ENCODE measurements around the gene COX7A2L.
A peak's percentile ranks its signal among the peaks of the same experiment; 100 is the strongest.
"Not testable (repeated sequence)": the region's sequence is repeated elsewhere in the genome, so short reads cannot be mapped to it uniquely, and the experiment has no call there.

COX7A2L gene, protein sequence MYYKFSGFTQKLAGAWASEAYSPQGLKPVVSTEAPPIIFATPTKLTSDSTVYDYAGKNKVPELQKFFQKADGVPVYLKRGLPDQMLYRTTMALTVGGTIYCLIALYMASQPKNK

DNA sequence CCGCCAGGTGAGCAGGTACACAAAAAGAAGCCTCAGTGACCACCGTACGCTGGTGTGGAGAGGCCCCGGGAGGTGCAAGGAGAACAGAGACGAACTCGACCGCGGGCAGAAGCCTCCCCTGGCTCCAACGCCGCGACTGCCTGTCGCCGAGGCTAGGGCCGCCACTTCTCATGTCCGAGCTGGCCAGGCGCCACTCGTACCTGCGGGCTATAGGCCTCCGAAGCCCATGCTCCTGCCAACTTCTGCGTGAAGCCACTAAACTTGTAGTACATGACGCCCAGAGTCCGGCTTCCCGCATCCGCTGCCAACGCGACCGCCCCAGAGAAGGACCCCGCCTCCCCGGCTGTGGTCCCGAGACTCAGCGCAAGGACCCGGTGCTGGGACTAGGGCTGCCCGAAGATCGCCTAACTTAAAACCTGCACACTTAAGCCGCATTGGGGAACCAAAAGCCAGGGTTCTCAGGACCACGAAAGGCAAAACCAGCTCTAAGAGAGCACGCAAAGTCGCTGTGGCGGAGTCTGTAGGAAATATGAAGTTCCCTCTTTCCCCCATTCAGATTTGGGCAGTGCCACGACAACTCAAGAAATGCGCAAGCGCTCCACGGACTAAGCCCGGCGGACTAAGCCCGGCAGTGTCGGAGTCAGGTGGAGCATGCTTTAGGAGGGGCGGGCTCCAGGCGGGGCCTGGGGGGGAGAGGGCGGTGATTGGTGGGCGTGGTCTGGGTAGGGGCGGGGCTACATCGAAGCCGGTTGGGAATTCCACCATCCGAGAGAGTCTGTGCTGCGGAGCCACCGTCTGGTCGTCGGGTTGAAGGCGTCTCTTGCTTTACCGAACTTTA, at the start of gene COX7A2L:
COX7A2L (minus strand) TSS at position 328 of the 838 bp plus-strand sequence; CDS start at position 272, 56 bp downstream.
- no peaks in the 10 kb centered on the region for H3K9me3 ChIP-seq (ENCODE audit: control insufficient read depth, low read length)
- H3K4me3 ChIP-seq (ENCODE audit: low read length) = peak within 1 kb of the TSS; percentile 95
- H3K4me1 ChIP-seq (ENCODE audit: control insufficient read depth, insufficient read depth, low read length) = peaks cover 11% of the 10 kb centered on the region
- H3K9ac ChIP-seq (ENCODE audit: low read length) = peak within 1 kb of the TSS; percentile 96
- H3K36me3 ChIP-seq (ENCODE audit: control insufficient read depth, insufficient read depth, low read length) = no peaks in the 10 kb centered on the region
- no peaks in the 10 kb centered on the region for H3K27me3 ChIP-seq (ENCODE audit: control insufficient read depth, insufficient read depth, low read length)

DNA sequence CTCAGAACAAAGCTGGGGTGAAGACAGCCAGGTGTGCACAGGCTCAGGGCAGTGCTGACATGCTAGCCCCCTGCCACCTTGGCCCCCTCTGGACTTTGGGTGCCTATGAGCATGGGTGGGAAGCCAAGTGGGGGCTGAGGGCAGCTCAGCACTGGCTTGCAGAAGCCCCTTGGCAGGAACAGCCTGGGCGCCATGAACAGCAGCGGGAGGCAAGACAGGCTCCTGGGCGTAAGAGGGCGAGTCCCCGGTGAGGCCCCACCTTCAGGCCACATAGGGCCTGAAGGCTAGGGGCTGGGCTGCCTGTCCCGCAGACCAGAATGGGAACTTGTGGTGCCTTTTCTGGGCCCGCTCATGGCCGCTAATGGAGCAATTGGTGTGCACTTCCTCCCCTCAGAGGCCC, 47.0 kb upstream of the COX7A2L start:
- no peaks in the 10 kb centered on the region for H3K4me1 ChIP-seq (ENCODE audit: control insufficient read depth, insufficient read depth, low read length)
- H3K9ac ChIP-seq (ENCODE audit: low read length) = no peak overlapping the region
- H3K27me3 ChIP-seq (ENCODE audit: control insufficient read depth, insufficient read depth, low read length) = peaks cover 2% of the 10 kb centered on the region
- H3K36me3 ChIP-seq (ENCODE audit: control insufficient read depth, insufficient read depth, low read length) = no peaks in the 10 kb centered on the region
- H3K4me3 ChIP-seq (ENCODE audit: low read length) = no peak overlapping the region
- no peaks in the 10 kb centered on the region for H3K9me3 ChIP-seq (ENCODE audit: control insufficient read depth, low read length)

DNA sequence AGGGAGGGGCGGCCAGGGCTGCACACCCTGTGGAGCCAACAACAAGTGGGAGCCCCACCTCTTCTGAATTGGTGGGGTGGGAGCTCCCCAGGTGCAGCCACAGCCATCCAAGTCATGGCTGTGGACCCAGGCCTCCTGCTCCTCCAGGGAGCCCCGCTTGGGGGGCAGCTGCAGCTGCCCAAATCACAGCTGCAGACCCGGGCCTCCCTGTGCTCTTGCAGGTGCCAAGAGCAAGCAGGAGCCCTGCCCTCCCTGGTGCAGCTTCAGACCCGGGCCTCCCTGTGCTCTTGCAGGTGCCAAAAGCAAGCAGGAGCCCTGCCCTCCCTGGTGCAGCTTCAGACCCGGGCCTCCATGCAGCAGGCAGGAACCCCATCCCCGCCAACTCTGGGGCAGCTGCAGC, 46.5 kb upstream of the COX7A2L start:
- Histone ChIP-seq H3K4me1 (ENCODE audit: control insufficient read depth, insufficient read depth, low read length) (no peaks in the 10 kb centered on the region), H3K9ac (ENCODE audit: low read length) (no peak overlapping the region), H3K9me3 (ENCODE audit: control insufficient read depth, low read length) (no peaks in the 10 kb centered on the region), H3K36me3 (ENCODE audit: control insufficient read depth, insufficient read depth, low read length) (no peaks in the 10 kb centered on the region), H3K4me3 (ENCODE audit: low read length) (no peak overlapping the region), H3K27me3 (ENCODE audit: control insufficient read depth, insufficient read depth, low read length) (peaks cover 2% of the 10 kb centered on the region)

DNA sequence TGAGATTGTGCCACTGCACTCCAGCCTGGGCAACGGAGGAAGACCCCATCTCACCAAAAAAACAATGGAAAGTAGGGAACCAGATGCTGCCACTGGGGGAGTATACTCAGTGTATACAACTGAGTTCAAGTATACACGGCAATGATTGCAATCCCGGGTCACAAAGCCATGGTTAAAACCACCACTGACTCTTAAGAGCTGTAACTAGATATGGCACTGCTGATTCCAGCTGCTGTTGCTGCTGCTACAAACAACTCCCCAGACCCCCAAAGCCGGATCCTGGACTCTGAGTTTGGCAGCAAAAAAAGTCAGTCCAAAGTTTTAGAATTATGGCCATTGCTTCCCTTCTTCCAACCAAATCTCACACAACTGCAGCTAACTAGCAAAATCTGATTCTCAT, 43.7 kb upstream of the COX7A2L start:
- no peaks in the 10 kb centered on the region for H3K36me3 ChIP-seq (ENCODE audit: control insufficient read depth, insufficient read depth, low read length)
- no peak overlapping the region for H3K9ac ChIP-seq (ENCODE audit: low read length)
- H3K27me3 ChIP-seq (ENCODE audit: control insufficient read depth, insufficient read depth, low read length) = peaks cover 6% of the 10 kb centered on the region
- H3K9me3 ChIP-seq (ENCODE audit: control insufficient read depth, low read length) = no peaks in the 10 kb centered on the region
- H3K4me1 ChIP-seq (ENCODE audit: control insufficient read depth, insufficient read depth, low read length) = no peaks in the 10 kb centered on the region
- H3K4me3 ChIP-seq (ENCODE audit: low read length) = no peak overlapping the region

DNA sequence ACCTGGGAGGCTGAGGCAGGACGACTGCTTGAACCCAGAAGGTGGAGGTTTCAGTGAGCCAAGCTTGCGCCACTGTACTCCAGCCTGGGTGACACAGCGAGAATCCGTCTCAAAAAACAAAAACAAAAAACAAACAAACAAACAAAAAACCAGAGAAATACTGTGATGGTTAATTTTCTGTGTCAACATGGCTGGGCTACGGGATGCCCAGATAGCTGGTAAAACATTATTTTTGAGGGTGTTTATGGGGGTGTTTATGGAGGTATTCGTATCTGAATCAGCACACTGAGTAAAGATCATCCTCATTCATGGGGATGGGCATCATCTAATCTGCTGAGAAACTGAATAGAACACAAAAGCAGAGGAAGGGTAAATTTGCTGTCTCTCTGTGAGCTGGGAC, 40.8 kb upstream of the COX7A2L start:
- Histone ChIP-seq H3K4me1 (ENCODE audit: control insufficient read depth, insufficient read depth, low read length) (no peaks in the 10 kb centered on the region), H3K9me3 (ENCODE audit: control insufficient read depth, low read length) (no peaks in the 10 kb centered on the region), H3K4me3 (ENCODE audit: low read length) (no peak overlapping the region), H3K9ac (ENCODE audit: low read length) (no peak overlapping the region), H3K36me3 (ENCODE audit: control insufficient read depth, insufficient read depth, low read length) (no peaks in the 10 kb centered on the region), H3K27me3 (ENCODE audit: control insufficient read depth, insufficient read depth, low read length) (peaks cover 5% of the 10 kb centered on the region)

DNA sequence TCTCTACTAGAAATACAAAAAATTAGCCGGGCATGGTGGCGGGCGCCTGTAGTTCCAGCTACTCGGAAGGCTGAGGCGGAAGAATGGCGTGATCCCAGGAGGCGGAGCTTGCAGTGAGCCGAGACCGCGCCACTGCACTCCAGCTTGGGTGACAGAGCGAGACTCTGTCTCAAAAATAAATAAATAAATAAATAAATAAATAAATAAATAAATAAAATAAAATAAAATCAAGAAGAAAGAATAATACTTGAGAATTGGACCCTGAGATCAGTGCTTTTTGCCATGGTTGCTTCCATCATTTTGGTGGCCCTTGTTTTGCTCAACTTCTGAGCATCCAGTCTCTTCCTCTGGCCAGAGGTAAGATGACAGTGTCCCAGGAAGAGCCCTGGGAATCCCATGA, 37.0 kb upstream of the COX7A2L start:
- not testable (repeated sequence) for H3K27me3 ChIP-seq (ENCODE audit: control insufficient read depth, insufficient read depth, low read length); H3K9me3 ChIP-seq (ENCODE audit: control insufficient read depth, low read length); H3K4me1 ChIP-seq (ENCODE audit: control insufficient read depth, insufficient read depth, low read length); H3K4me3 ChIP-seq (ENCODE audit: low read length); H3K9ac ChIP-seq (ENCODE audit: low read length); H3K36me3 ChIP-seq (ENCODE audit: control insufficient read depth, insufficient read depth, low read length)

DNA sequence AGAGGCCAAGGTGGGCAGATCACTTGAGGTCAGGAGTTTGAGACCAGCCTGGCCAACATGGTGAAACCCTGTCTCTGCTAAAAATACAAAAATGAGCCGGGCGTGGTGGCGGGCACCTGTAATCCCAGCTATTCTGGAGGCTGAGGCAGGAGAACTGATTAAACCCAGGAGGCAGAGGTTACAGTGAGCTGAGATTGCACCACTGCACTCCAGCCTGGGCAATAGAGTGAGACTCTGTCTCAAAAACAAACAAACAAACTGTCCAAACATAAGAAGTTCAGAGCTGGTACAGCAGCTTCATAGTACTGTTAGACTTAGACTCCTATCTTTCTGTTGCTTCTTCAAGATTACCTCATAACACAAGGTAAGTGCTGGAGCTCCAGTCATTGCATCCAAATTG, 32.3 kb upstream of the COX7A2L start:
- H3K36me3 ChIP-seq (ENCODE audit: control insufficient read depth, insufficient read depth, low read length); H3K27me3 ChIP-seq (ENCODE audit: control insufficient read depth, insufficient read depth, low read length); H3K9ac ChIP-seq (ENCODE audit: low read length); H3K4me3 ChIP-seq (ENCODE audit: low read length); H3K9me3 ChIP-seq (ENCODE audit: control insufficient read depth, low read length); H3K4me1 ChIP-seq (ENCODE audit: control insufficient read depth, insufficient read depth, low read length): not testable (repeated sequence)

DNA sequence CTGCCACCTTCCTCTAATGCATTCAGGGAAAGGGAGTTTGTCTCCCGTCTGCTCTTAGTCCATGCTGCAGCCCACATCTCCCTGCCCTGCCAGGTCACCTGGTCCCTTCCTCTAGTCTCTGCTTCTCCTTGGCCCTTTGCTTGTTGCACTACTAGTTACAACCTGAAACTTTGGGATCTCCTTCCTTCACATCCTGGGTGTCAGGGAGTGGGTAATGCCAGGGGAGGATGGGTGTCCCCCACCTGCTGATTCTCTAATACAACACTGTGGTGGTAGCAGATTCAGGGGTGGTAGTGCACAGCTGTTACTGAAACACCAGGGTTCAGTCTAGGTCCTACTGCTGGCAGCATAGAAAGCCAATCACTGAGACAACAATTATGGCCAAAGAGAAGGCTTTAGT, 31.2 kb upstream of the COX7A2L start:
- H3K9me3 ChIP-seq (ENCODE audit: control insufficient read depth, low read length) = no peaks in the 10 kb centered on the region
- no peak overlapping the region for H3K4me3 ChIP-seq (ENCODE audit: low read length)
- H3K9ac ChIP-seq (ENCODE audit: low read length) = no peak overlapping the region
- H3K4me1 ChIP-seq (ENCODE audit: control insufficient read depth, insufficient read depth, low read length) = no peaks in the 10 kb centered on the region
- no peaks in the 10 kb centered on the region for H3K27me3 ChIP-seq (ENCODE audit: control insufficient read depth, insufficient read depth, low read length)
- H3K36me3 ChIP-seq (ENCODE audit: control insufficient read depth, insufficient read depth, low read length) = no peaks in the 10 kb centered on the region

DNA sequence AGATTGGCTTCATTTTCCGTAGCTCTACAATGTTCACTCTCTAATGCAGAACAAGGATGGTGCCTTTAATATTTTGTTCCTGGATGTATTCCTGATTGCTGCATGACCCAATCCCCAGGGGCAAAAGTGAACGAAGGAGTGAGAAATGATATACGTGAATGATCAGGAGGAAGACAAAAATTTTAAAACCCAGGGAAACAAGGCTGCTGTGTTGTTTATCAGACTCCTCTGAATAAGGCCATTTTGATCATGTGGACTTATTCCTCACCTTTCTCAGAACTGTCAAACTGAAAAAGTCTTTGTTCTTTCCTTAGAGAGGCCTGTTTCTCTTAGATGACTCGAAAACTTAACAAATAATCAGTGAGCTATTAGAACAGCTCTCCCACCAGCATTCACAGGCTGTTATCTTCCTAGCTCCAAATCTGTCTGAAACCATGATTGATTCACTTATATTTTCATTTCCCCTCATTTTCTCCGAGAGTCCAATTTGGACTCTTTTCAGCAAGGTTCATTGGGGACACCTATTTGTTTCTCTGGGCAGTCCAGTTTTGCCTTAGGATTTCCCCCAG, 29.5 kb upstream of the COX7A2L start:
- Histone ChIP-seq H3K9me3 (ENCODE audit: control insufficient read depth, low read length) (no peaks in the 10 kb centered on the region), H3K27me3 (ENCODE audit: control insufficient read depth, insufficient read depth, low read length) (no peaks in the 10 kb centered on the region), H3K4me1 (ENCODE audit: control insufficient read depth, insufficient read depth, low read length) (no peaks in the 10 kb centered on the region), H3K9ac (ENCODE audit: low read length) (no peak overlapping the region), H3K36me3 (ENCODE audit: control insufficient read depth, insufficient read depth, low read length) (no peaks in the 10 kb centered on the region), H3K4me3 (ENCODE audit: low read length) (no peak overlapping the region)

DNA sequence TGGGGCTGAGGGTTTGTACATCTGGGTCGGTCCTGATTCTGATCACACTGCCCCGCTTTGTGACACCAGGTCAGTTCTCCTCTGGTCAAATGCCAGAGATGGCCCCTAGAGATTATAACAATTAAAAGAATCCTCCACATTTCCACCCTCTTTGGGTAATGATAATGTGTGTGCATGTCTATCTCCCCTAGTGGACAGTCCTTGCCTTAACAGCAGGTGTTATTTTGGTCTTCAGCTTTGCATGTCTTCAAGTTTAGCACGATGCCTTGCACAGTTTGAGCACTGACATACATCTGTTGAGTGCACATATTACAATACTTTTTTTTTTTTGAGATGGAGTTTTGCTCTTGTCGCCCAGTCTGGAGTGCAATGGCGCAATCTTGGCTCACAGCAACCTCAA, 25.7 kb upstream of the COX7A2L start:
- no peaks in the 10 kb centered on the region for H3K4me1 ChIP-seq (ENCODE audit: control insufficient read depth, insufficient read depth, low read length)
- no peak overlapping the region for H3K9ac ChIP-seq (ENCODE audit: low read length)
- H3K27me3 ChIP-seq (ENCODE audit: control insufficient read depth, insufficient read depth, low read length) = no peaks in the 10 kb centered on the region
- H3K4me3 ChIP-seq (ENCODE audit: low read length) = no peak overlapping the region
- H3K9me3 ChIP-seq (ENCODE audit: control insufficient read depth, low read length) = no peaks in the 10 kb centered on the region
- H3K36me3 ChIP-seq (ENCODE audit: control insufficient read depth, insufficient read depth, low read length) = no peaks in the 10 kb centered on the region

DNA sequence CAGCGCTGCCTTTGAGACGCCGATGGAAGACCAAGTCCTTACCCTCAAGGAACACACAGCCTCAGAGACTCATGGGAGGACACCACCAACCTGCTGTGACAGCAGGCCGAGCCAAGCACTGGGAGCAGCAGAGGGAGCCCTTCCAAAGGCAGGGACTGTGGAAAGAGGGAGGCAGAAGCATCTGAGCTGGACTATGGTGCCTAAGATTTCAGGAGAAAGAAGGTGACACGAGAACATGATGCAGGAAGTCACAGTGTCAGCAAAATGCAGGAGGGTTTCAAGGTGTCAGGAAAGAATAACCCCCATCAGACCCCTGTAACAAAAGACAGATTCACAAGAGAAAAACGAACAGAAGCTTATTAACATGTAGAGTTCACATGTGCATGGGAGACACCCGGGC, 24.2 kb upstream of the COX7A2L start:
- H3K9ac ChIP-seq (ENCODE audit: low read length) = no peak overlapping the region
- H3K4me1 ChIP-seq (ENCODE audit: control insufficient read depth, insufficient read depth, low read length) = no peaks in the 10 kb centered on the region
- no peaks in the 10 kb centered on the region for H3K9me3 ChIP-seq (ENCODE audit: control insufficient read depth, low read length)
- no peak overlapping the region for H3K4me3 ChIP-seq (ENCODE audit: low read length)
- H3K27me3 ChIP-seq (ENCODE audit: control insufficient read depth, insufficient read depth, low read length) = no peaks in the 10 kb centered on the region
- H3K36me3 ChIP-seq (ENCODE audit: control insufficient read depth, insufficient read depth, low read length) = no peaks in the 10 kb centered on the region

DNA sequence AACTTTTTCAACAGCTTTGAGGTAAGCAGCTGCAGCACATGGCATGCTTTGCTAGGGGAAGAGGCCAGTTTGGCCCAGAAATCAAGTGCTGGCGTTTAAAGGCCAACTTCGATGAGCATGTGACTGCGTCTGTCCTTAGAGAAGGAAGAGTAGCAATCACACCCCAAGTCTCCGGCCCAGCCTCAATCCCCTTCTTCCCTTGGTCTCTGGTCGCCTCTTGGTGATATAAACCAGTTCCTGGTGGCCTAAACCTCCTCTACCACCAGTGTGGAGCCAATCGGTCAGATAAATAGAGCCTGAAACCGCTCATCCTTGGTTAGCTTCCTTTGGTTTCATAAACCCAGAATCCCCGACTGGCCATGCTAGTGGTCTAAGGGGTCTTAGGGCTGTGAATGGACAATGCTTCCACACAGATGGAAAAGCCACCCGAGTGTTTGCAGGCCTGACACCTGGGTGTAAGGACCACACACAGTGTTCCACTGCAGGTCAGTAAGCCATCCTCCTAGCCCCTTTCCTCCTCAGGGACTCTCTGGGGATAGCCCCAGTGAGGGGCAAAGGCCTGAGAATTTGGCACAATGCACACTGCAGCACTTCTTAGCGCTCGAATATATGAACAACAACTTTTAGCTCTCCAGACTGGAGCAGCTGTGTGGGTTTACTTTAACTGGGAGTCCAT, 23.0 kb upstream of the COX7A2L start:
- H3K4me1 ChIP-seq (ENCODE audit: control insufficient read depth, insufficient read depth, low read length) = no peaks in the 10 kb centered on the region
- no peak overlapping the region for H3K9ac ChIP-seq (ENCODE audit: low read length)
- no peaks in the 10 kb centered on the region for H3K27me3 ChIP-seq (ENCODE audit: control insufficient read depth, insufficient read depth, low read length)
- no peaks in the 10 kb centered on the region for H3K9me3 ChIP-seq (ENCODE audit: control insufficient read depth, low read length)
- H3K4me3 ChIP-seq (ENCODE audit: low read length) = no peak overlapping the region
- H3K36me3 ChIP-seq (ENCODE audit: control insufficient read depth, insufficient read depth, low read length) = no peaks in the 10 kb centered on the region

Measured in mucosa of stomach (tissue), 1 donor.